ENCODE results near the gene MS4A6A. TPM values are rescaled to one million over a fixed set of nuclear protein-coding genes. Genes with fewer than 3 reads are reported as not detected.
A peak's percentile ranks its signal among the peaks of the same experiment; 100 is the strongest.

The MS4A6A gene
- total and polyA plus RNA-seq, 9 of the 15 experiments (the other 6 are each of a cell fraction or from before 2014, with no cell fraction given): 0.57 to 9.5 (median 4.2) TPM

- peaks cover 11% of the 10 kb centered on the region; the same call in 1 of the 2 replicates for H3K9me3 ChIP-seq (replicated peaks; ENCODE audit: control insufficient read depth, insufficient read depth, low read depth, low read length)
- no peak overlapping the region for H3K4me3 ChIP-seq
- BruUV-seq (replicated peaks): no TSS peak
- H3K27ac ChIP-seq (ENCODE audit: extremely low read depth, low read depth, low read length): peak overlapping the region; percentile 81
- H3K9me1 ChIP-seq (ENCODE audit: control insufficient read depth, insufficient read depth, low read length): no peaks in the 10 kb centered on the region
- peak; percentile 69 for FAIRE-seq
- H3K4me1 ChIP-seq (replicated peaks in 1 of 2; ENCODE audit: control insufficient read depth in 2 of 2, insufficient read depth in 2 of 2, low read length in 2 of 2): peaks cover 3 to 32% of the 10 kb centered on the region in 2 experiments; a peak in 3 of 5 replicates
- no peaks in the 10 kb centered on the region for H3K79me2 ChIP-seq (ENCODE audit: control insufficient read depth, insufficient read depth, low read length)
- H3K4me2 ChIP-seq (ENCODE audit: insufficient read depth, low read length): no peak overlapping the region
- ChIA-PET CTCF (ENCODE audit: low intra/inter-chr PET ratio) (no interaction called here), POLR2A (no interaction called here)
- no peaks in the 10 kb centered on the region for H4K20me1 ChIP-seq (replicated peaks; ENCODE audit: control insufficient read depth, insufficient read depth, low read length)
- peak; percentile 75 for ATAC-seq
- intact Hi-C loops (cut with micrococcal nuclease) (no loop called here), in situ Hi-C loops (cut with MboI) (no loop called here)
- H2AFZ ChIP-seq (ENCODE audit: low read depth, low read length): peak overlapping the region; percentile 77
- H3K27me3 ChIP-seq (ENCODE audit: control insufficient read depth in 2 of 2, insufficient read depth in 2 of 2, low read length in 2 of 2): no peaks in the 10 kb centered on the region
- H3K36me3 ChIP-seq (ENCODE audit: control insufficient read depth, insufficient read depth, low read length): no peaks in the 10 kb centered on the region
- WGBS (ENCODE audit: insufficient coverage, low coverage, missing lambda C conversion rate): 0% methylated on average over 3 of the region's 3 CpGs
- peak overlapping the region in 1 of 2 experiments; percentile 12; a peak in 1 of 4 replicates for H3K9ac ChIP-seq (ENCODE audit: insufficient read depth in 1 of 2, low read depth in 2 of 2, low read length in 2 of 2)
- DNase-seq (ENCODE audit: extremely low read depth in 1 of 4, low spot score in 3 of 4): peak in 3 of 4 experiments; percentile 17 to 69 (median 60)
- TF ChIP-seq PTTG1 (tag; IDR thresholded peaks at IDR 0.05; ENCODE audit: low read depth) (0 out of 2 replicates have a peak, but pooled peaks have one; percentile 31), KHSRP (IDR thresholded peaks at IDR 0.05) (no peak), HOXB6 (CRISPR knock-in tag; IDR thresholded peaks at IDR 0.05; ENCODE audit: borderline replicate concordance) (no peak), ZNF57 (CRISPR knock-in tag; IDR thresholded peaks at IDR 0.05) (no peak), ZKSCAN8 (CRISPR knock-in tag; IDR thresholded peaks at IDR 0.05) (no peak), ZNF780A (CRISPR knock-in tag; IDR thresholded peaks at IDR 0.05) (no peak), SMARCA4 (IDR thresholded peaks at IDR 0.05) (0 out of 2 replicates have a peak, but pooled peaks have one; percentile 33), ELK1 (CRISPR knock-in tag; IDR thresholded peaks at IDR 0.05) (no peak), PCBP2 (IDR thresholded peaks at IDR 0.05; ENCODE audit: low read depth, low read length, poor library complexity, severe bottlenecking) (no peak), GABPB2 (CRISPR knock-in tag; conservative IDR thresholded peaks at IDR 0.05) (no peak), SMAD1 (IDR thresholded peaks at IDR 0.05; ENCODE audit: low read depth, low read length, partially characterized antibody) (no peak), HDAC1 (IDR thresholded peaks at IDR 0.05) (no peak)
- TF ChIP-seq, protein P1, sequence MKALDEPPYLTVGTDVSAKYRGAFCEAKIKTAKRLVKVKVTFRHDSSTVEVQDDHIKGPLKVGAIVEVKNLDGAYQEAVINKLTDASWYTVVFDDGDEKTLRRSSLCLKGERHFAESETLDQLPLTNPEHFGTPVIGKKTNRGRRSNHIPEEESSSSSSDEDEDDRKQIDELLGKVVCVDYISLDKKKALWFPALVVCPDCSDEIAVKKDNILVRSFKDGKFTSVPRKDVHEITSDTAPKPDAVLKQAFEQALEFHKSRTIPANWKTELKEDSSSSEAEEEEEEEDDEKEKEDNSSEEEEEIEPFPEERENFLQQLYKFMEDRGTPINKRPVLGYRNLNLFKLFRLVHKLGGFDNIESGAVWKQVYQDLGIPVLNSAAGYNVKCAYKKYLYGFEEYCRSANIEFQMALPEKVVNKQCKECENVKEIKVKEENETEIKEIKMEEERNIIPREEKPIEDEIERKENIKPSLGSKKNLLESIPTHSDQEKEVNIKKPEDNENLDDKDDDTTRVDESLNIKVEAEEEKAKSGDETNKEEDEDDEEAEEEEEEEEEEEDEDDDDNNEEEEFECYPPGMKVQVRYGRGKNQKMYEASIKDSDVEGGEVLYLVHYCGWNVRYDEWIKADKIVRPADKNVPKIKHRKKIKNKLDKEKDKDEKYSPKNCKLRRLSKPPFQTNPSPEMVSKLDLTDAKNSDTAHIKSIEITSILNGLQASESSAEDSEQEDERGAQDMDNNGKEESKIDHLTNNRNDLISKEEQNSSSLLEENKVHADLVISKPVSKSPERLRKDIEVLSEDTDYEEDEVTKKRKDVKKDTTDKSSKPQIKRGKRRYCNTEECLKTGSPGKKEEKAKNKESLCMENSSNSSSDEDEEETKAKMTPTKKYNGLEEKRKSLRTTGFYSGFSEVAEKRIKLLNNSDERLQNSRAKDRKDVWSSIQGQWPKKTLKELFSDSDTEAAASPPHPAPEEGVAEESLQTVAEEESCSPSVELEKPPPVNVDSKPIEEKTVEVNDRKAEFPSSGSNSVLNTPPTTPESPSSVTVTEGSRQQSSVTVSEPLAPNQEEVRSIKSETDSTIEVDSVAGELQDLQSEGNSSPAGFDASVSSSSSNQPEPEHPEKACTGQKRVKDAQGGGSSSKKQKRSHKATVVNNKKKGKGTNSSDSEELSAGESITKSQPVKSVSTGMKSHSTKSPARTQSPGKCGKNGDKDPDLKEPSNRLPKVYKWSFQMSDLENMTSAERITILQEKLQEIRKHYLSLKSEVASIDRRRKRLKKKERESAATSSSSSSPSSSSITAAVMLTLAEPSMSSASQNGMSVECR (CRISPR knock-in tag; IDR thresholded peaks at IDR 0.05): no peak
- TF ChIP-seq, protein P2, sequence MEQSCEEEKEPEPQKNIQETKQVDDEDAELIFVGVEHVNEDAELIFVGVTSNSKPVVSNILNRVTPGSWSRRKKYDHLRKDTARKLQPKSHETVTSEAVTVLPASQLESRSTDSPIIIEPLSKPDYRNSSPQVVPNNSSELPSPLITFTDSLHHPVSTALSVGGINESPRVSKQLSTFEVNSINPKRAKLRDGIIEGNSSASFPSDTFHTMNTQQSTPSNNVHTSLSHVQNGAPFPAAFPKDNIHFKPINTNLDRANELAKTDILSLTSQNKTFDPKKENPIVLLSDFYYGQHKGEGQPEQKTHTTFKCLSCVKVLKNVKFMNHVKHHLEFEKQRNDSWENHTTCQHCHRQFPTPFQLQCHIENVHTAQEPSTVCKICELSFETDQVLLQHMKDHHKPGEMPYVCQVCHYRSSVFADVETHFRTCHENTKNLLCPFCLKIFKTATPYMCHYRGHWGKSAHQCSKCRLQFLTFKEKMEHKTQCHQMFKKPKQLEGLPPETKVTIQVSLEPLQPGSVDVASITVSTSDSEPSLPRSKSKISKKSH (CRISPR knock-in tag; IDR thresholded peaks at IDR 0.05): no peak
Observed at GRCh38 chr11:60127311-60127811, 55.5 kb downstream of the MS4A6A start.

Measured in K562 (cell line).